GM19043 (cell line): ENCODE measurements around the gene TBX10.
"Not testable (repeated sequence)": the region's sequence is repeated elsewhere in the genome, so short reads cannot be mapped to it uniquely, and the experiment has no call there.

Experiments
- ATAC-seq: cut with Tn5 transposase; IDR thresholded peaks from one replicate; pipeline ENCODE4 v1.9.1; 2021; ENCODE audit warnings: low read depth; ENCODE audit not compliant: unreplicated experiment

Gene TBX10

GRCh38 chr11:67664696-67665540 lies 25.4 kb upstream of the TBX10 start:
- no peak for ATAC-seq

GRCh38 chr11:67664213-67664585 lies 24.6 kb upstream of the TBX10 start:
- ATAC-seq = no peak

- no peak for ATAC-seq
These were observed 24.1 kb upstream of the TBX10 start for GRCh38 chr11:67663532-67664212.

GRCh38 chr11:67662835-67663531 lies 23.4 kb upstream of the TBX10 start:
- ATAC-seq = no peak

GRCh38 chr11:67662142-67662834 lies 22.7 kb upstream of the TBX10 start:
- no peak for ATAC-seq

GRCh38 chr11:67660752-67661151 lies 21.2 kb upstream of the TBX10 start:
- not testable (repeated sequence) for ATAC-seq

- ATAC-seq = not testable (repeated sequence)
These were observed 20.1 kb upstream of the TBX10 start for GRCh38 chr11:67659651-67660165.

GRCh38 chr11:67657300-67657699 lies 17.7 kb upstream of the TBX10 start:
- ATAC-seq = no peak

GRCh38 chr11:67656278-67656922 lies 16.8 kb upstream of the TBX10 start:
- no peak for ATAC-seq

- no peak for ATAC-seq
These were observed 14.7 kb upstream of the TBX10 start for GRCh38 chr11:67654225-67654624.

- no peak for ATAC-seq
These were observed 13.6 kb upstream of the TBX10 start for GRCh38 chr11:67652965-67653845.

GRCh38 chr11:67651976-67652781 lies 12.6 kb upstream of the TBX10 start:
- ATAC-seq = no peak

- no peak for ATAC-seq
These were observed 10.3 kb upstream of the TBX10 start for GRCh38 chr11:67649634-67650510.

- ATAC-seq = no peak
These were observed 9.4 kb upstream of the TBX10 start for GRCh38 chr11:67648796-67649613.

- no peak for ATAC-seq
These were observed 8.7 kb upstream of the TBX10 start for GRCh38 chr11:67648140-67648795.

- no peak for ATAC-seq
These were observed 7.9 kb upstream of the TBX10 start for GRCh38 chr11:67647471-67647870.
